Aorta (tissue), 5 donors: Measurements from ENCODE around the gene ACTN4. TPM values are rescaled to one million over a fixed set of nuclear protein-coding genes. Genes with fewer than 3 reads are reported as not detected.

Source experiments
- ATAC-seq: fragments of 200-7000 bp; cut with Tn5 transposase; one replicate; pipeline ENCODE4 v1.9.1; 2022; ENCODE audit warnings: moderate library complexity; ENCODE audit not compliant: low FRiP score
- DNase-seq, 2 donors: peaks; one replicate each; pipeline ENCODE4 v3.0.0-alpha.2; 2020
- H3K27ac ChIP-seq, 2 donors: one replicate each; pipeline ENCODE4 v1.5.1; 2013; ENCODE audit warnings: low read length in 2 of 2, mild to moderate bottlenecking in 2 of 2, moderate library complexity in 2 of 2, control low read depth in 1 of 2, inconsistent platforms in 1 of 2, low read depth in 1 of 2
- H3K27me3 ChIP-seq, 2 donors: one replicate each; pipeline ENCODE4 v1.6.1; 2013; ENCODE audit warnings: control low read depth in 1 of 2, low read length in 1 of 2, mild to moderate bottlenecking in 1 of 2, moderate library complexity in 1 of 2; ENCODE audit not compliant: insufficient read depth in 2 of 2, control insufficient read depth in 1 of 2
- H3K36me3 ChIP-seq, 2 donors: one replicate each; pipeline ENCODE4 v1.6.1; 2013; ENCODE audit warnings: control low read depth in 1 of 2, low read length in 1 of 2, mild to moderate bottlenecking in 1 of 2; ENCODE audit not compliant: insufficient read depth in 2 of 2, control insufficient read depth in 1 of 2
- H3K4me1 ChIP-seq, 2 donors: one replicate each; pipeline ENCODE4 v1.6.1; 2013; ENCODE audit warnings: low read length in 2 of 2, control low read depth in 1 of 2, mild to moderate bottlenecking in 1 of 2, moderate library complexity in 1 of 2; ENCODE audit not compliant: insufficient read depth in 2 of 2, control insufficient read depth in 1 of 2
- H3K4me3 ChIP-seq, 2 donors: one replicate each; pipeline ENCODE4 v1.5.1; 2013; ENCODE audit warnings: low read length in 2 of 2, control low read depth in 1 of 2, mild to moderate bottlenecking in 1 of 2
- H3K9me3 ChIP-seq: one replicate; pipeline ENCODE4 v1.6.1; 2013; ENCODE audit warnings: mild to moderate bottlenecking, low read length; ENCODE audit not compliant: control insufficient read depth
- WGBS, 2 donors: extraction: QIAGEN DNeasy Blood & Tissue Kit; methylation state at CpG; one replicate each; pipeline ENCODE4 v1.1.7; 2013; 5-methylcytosine and 5-hydroxymethylcytosine counted together
- intact Hi-C, 2 donors: fragments of 100-400 bp; cut with DNase I; formaldehyde crosslinking; loops; one replicate each; pipeline versions ENCODE4 v1.14.2 to v1.15.0; 2022
- polyA plus RNA-seq, 2 donors: library from polyadenylated mRNA; stranded (reverse); fragments of 200-250 nt; gene quantifications; one replicate each; pipeline ENCODE4 v1.2.3, GENCODE V29; 2013
- total RNA-seq, 2 donors: library from RNA; stranded (reverse); fragmentation: NEBNext Ultra II Directional; extraction: Animal tissue kit (Norgen Biotek cat#: 25700); gene quantifications; one replicate each; pipeline ENCODE4 v1.2.1, GENCODE V29; 2021
- donor health status: healthy with polysubstance abuse.
- donor health status: Bipolar disorder and iron deficiency.
- donor health status: DM: no; HTN: no; CAD: no.
- donor health status: DM: no; HTN: no; CAD: no.
- donor health status: DM: yes; HTN: yes; CAD: no.

The ACTN4 gene
- total and polyA plus RNA-seq, 4 donors: 111 to 1,985 (median 479) TPM

DNA sequence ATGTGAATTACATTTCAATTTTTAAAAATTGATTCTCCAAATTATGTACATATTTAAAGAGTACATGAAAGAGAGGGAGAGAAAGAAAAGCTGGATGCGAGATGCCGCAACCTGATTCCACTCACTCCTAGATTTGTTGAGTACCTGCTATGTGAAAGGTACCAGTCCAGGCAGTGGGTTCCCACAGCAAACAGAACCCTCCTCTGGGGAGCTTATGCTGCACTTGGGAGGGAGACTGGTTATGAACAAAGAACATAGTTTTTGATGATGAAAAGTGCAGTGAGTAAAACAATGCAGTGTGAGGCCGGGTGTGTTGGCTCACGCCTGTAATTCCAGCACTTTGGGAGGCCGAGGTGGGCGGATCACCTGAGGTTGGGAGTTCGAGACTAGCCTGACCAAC lies 43.4 kb downstream of the ACTN4 start:
- no peaks in the 10 kb centered on the region for H3K27me3 ChIP-seq
- intact Hi-C loops: no loop called here
- no peak overlapping the region for H3K4me3 ChIP-seq
- WGBS, 2 donors: 46 to 48% methylated on average over 7 of the region's 7 CpGs
- H3K9me3 ChIP-seq: no peaks in the 10 kb centered on the region
- DNase-seq: no peak
- no peaks in the 10 kb centered on the region for H3K36me3 ChIP-seq
- ATAC-seq: no peak
- H3K4me1 ChIP-seq: peaks cover 0 to 3% of the 10 kb centered on the region in 2 donors
- H3K27ac ChIP-seq: peak overlapping the region; percentile 94

DNA sequence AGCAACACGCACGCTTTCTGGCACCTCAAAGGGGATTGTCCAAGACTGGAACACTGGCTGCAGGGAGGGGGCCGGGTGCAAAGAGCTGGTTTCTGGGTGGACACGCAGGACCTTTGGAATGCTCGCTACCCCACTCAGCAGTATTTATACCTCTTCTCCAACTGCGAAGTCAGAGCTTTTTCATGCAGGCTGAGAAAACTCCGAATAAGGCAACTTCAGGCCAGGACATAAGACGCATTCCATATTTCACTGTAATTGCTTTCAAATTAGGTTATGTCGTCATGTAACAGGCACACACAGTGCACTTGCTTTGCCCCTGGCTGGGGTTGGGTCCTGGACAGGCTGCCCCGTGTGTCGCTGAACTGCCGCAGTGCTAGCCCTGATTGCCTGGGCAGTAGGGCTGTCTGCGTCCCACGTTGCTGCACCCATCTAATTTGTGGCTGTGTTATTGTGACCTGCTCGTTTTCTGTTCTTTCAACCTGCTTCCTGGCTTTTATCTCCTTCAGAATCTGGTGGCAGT lies 44.5 kb downstream of the ACTN4 start:
- peaks cover 0 to 3% of the 10 kb centered on the region in 2 donors for H3K4me1 ChIP-seq
- no peak overlapping the region for H3K4me3 ChIP-seq
- peak; percentile 93 to 95 for DNase-seq

GRCh38 chr19:38692458-38693379 lies 45.3 kb downstream of the ACTN4 start:
- peak overlapping the region; percentile 99 to 100 for H3K27ac ChIP-seq
- 17 to 23% methylated on average over 25 of the region's 25 CpGs for WGBS, 2 donors
- H3K4me1 ChIP-seq: peaks cover 0 to 3% of the 10 kb centered on the region in 2 donors
- intact Hi-C loops: loop anchor here (2.0 kb wide), 2 partner anchors 34 to 44 kb away; no protein-coding TSS in a partner anchor
- H3K4me3 ChIP-seq: no peak overlapping the region
- peak; percentile 39 for ATAC-seq
- peaks cover 0 to 2% of the 10 kb centered on the region in 2 donors for H3K36me3 ChIP-seq
- no peaks in the 10 kb centered on the region for H3K9me3 ChIP-seq
- no peak for DNase-seq
- no peaks in the 10 kb centered on the region for H3K27me3 ChIP-seq

More for the DNA sequence above, 44.5 kb downstream of the ACTN4 start:
- peak; percentile 88 for ATAC-seq
- H3K9me3 ChIP-seq: no peaks in the 10 kb centered on the region
- intact Hi-C loops: loop anchor here (2.0 kb wide), 2 partner anchors 33 to 43 kb away; no protein-coding TSS in a partner anchor
- WGBS, 2 donors: 3 to 7% methylated on average over 15 of the region's 15 CpGs
- peaks cover 0 to under 1% of the 10 kb centered on the region in 2 donors for H3K36me3 ChIP-seq
- H3K27ac ChIP-seq: peak overlapping the region; percentile 99 to 100
- H3K27me3 ChIP-seq: no peaks in the 10 kb centered on the region

DNA sequence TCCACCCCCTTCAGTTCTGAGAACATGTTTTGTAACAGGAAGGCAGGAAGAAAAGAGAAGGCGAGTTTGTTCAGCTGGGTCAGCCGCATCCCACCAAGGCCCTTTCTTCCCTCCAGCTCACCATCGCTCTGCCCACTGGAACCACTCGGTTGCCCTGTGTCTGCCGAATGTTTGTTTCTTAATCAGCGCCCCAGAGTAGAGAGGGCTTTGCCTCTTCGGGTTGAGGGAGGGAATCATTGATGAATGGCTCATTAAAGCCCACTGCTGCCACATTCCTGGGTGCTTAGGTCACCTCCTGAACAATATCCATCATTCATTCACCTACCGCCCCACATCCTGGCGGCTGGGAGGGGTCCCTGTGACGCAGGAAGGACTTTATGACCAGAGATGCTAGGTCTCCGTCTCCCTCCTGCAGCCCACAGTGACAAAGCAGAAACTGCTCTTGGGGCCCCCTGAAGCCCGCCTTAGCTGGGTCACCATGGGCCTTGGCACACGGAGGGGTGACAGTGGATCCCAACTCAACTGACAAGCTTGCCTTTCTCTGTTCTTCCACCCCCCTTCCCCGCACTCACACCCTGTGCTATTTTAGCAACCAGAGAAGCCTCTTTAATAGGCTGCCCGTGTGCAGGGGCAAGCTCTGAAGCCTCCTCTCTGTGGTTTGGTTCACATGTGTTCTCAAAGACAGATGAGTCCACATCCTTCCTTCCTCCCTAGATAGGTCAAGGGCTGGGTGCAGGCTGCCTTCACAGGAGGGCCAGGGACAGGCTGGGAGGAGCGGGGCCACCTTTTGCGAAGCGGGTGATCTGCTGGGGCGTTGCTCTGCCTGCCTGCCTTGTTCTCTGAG lies 46.2 kb downstream of the ACTN4 start:
- no peaks in the 10 kb centered on the region for H3K9me3 ChIP-seq
- no peak for DNase-seq
- WGBS, 2 donors: 29 to 34% methylated on average over 19 of the region's 19 CpGs
- peaks cover 0 to 2% of the 10 kb centered on the region in 2 donors for H3K36me3 ChIP-seq
- H3K27me3 ChIP-seq: no peaks in the 10 kb centered on the region
- H3K4me1 ChIP-seq: peaks cover 0 to 3% of the 10 kb centered on the region in 2 donors
- no peak overlapping the region for H3K4me3 ChIP-seq
- no peak for ATAC-seq
- intact Hi-C loops: loop anchor here (2.0 kb wide), 2 partner anchors 35 to 45 kb away; no protein-coding TSS in a partner anchor
- peak overlapping the region; percentile 99 to 100 for H3K27ac ChIP-seq

- intact Hi-C loops: no loop called here
- H3K9me3 ChIP-seq: no peaks in the 10 kb centered on the region
- H3K27ac ChIP-seq: peak overlapping the region; percentile 43 to 86
- WGBS, 2 donors: 11 to 12% methylated on average over 9 of the region's 9 CpGs
- no peak overlapping the region for H3K4me3 ChIP-seq
- H3K27me3 ChIP-seq: no peaks in the 10 kb centered on the region
- H3K36me3 ChIP-seq: peaks cover 0 to 3% of the 10 kb centered on the region in 2 donors
- peaks cover 0 to 3% of the 10 kb centered on the region in 2 donors for H3K4me1 ChIP-seq
- ATAC-seq (no peak), DNase-seq (no peak)
Measured at GRCh38 chr19:38695317-38695683, 47.9 kb downstream of the ACTN4 start.

- Histone ChIP-seq H3K9me3 (no peaks in the 10 kb centered on the region), H3K36me3 (peaks cover 0 to 6% of the 10 kb centered on the region in 2 donors), H3K27ac (peak overlapping the region; percentile 43 to 86), H3K4me1 (peaks cover 0 to 3% of the 10 kb centered on the region in 2 donors), H3K27me3 (no peaks in the 10 kb centered on the region), H3K4me3 (no peak overlapping the region)
- ATAC-seq (no peak), DNase-seq (no peak)
- 58 to 63% methylated on average over 22 of the region's 22 CpGs for WGBS, 2 donors
- intact Hi-C loops: no loop called here
Measured at GRCh38 chr19:38695832-38696728, 48.6 kb downstream of the ACTN4 start.

DNA sequence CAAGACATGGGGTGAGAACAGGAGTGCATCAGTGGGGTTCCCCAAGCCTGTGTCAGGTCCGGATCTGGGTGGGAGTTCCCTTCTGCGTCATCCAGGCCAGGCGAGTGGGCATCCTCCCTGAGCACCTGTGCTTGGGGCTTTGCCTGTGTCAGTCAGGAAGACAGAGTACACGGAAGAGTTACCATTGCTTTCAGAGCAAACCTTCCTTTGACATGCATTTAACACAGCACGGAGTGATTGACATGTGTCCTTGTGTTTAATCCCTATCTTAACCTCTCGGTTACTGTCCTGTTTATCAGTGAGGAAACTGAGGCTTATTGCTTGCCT lies 49.2 kb downstream of the ACTN4 start:
- Histone ChIP-seq H3K4me1 (peaks cover 0 to 3% of the 10 kb centered on the region in 2 donors), H3K27ac (peak overlapping the region in 1 of 2 donors; percentile 86), H3K4me3 (no peak overlapping the region), H3K36me3 (peaks cover 0 to 7% of the 10 kb centered on the region in 2 donors), H3K9me3 (no peaks in the 10 kb centered on the region), H3K27me3 (no peaks in the 10 kb centered on the region)
- intact Hi-C loops: no loop called here
- no peak for DNase-seq
- ATAC-seq: no peak
- WGBS, 2 donors: 85 to 86% methylated on average over 6 of the region's 6 CpGs
